Stimulated activated CD4-positive, alpha-beta T cell treated with anti-CD3 and anti-CD28 coated beads, TNF-alpha, amount 100 ng/mL, for 1 hour (primary cell): ENCODE measurements around the gene CSNK2A1.
A peak's percentile ranks its signal among the peaks of the same experiment; 100 is the strongest.
"Not testable (repeated sequence)": the region's sequence is repeated elsewhere in the genome, so short reads cannot be mapped to it uniquely, and the experiment has no call there.

Experiments
- DNase-seq, 3 donors: peaks; one replicate each; pipeline ENCODE4 v3.0.0-alpha.2; 2020; ENCODE audit warnings: low read depth in 3 of 3, low spot score in 1 of 3

The CSNK2A1 gene

DNA sequence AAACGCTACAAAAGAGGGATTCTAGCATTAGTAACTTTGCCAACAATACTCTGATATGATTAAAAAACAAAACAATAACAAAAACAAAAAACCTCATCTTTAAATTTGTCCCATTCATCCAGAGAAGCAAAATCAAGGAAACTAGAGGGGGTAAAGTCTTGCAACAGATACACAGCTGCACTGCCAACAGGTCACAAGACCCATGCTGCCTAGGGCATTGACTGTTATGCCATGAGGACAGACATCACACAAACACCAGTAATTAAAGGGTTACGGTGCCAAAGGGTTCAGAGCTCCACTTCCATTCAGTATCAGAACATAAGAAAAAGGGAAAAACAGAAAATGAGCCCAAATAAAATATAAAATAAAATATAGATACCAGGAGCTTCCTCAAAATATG, 82.9 kb downstream of the CSNK2A1 start:
- no peak for DNase-seq

GRCh38 chr20:460180-460579, 83.4 kb downstream of the CSNK2A1 start:
- DNase-seq = no peak

- no peak for DNase-seq
Observed at GRCh38 chr20:458776-459175, 84.8 kb downstream of the CSNK2A1 start.

DNA sequence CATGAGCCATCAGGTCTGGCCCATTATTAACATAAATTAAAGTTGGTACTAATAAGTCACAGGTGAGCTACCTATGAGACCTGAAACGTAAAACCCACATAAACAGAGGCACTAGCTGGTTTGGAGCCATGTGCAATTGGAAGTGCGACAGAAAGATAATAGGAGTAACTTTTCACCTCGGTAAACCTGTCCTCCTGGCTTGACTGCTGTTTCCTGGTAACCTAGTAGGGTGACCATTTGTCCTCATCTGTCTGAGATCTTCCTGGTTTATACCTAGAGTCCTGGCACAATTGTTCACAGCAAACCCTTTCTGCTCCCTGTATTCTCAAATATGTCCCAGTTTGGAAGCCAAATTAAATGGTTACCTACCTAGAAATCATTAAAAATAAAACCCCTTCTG, 88.6 kb downstream of the CSNK2A1 start:
- no peak for DNase-seq

DNA sequence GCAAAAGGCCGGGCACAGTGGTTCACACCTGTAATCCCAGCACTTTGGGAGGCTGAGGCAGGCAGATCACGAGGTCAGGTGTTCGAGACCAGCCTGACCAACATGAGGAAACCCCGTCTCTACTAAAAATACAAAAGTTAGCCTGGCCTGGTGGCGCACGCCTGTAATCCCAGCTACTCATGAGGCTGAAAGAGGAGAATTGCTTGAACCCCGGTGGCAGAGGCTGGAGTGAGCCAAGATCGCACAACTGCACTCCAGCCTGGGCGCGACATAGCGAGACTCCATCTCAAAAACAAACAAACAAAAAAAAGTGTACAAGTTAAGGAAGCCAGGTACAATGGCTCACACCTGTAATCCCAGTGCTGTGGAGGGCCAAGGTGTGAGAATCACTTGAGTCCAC, 91.6 kb downstream of the CSNK2A1 start:
- DNase-seq = not testable (repeated sequence)

DNA sequence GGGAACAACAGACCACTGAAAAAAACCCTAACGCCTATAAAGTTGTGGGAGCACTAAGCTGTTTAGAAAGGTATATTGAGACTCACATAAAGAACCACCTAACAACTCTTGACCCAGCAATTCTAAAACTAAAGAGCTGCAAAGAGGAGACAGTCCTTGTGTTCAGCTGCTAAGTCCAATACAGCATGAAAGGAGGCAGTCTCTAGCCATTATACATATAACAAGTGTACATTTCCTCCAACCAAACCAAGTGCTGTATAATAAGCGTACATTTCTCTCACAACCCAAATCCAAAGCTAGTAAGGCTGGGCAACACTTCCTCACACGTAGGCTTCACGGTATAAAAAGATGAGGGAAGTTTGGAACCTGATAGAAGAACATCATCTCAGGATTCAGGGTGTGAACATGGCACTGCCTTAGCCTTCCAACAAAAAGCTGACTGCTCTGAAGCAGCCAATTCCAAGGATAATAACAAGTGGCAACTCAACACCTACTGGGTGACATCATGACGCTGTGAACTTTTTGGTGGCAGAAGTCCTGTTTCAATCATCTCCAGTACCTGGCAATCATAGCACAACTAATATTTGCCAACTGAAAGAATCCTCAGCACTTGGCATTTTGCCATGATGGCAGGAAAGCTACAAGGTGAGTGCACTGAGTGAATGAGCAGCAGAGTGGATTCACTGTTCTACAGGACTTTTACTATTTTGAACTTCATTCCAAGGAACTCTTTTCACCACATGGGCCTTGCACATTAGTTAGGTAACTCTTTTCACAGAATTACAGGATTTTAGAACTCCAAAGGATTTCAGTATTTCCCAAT, 97.9 kb downstream of the CSNK2A1 start:
- DNase-seq = no peak

DNA sequence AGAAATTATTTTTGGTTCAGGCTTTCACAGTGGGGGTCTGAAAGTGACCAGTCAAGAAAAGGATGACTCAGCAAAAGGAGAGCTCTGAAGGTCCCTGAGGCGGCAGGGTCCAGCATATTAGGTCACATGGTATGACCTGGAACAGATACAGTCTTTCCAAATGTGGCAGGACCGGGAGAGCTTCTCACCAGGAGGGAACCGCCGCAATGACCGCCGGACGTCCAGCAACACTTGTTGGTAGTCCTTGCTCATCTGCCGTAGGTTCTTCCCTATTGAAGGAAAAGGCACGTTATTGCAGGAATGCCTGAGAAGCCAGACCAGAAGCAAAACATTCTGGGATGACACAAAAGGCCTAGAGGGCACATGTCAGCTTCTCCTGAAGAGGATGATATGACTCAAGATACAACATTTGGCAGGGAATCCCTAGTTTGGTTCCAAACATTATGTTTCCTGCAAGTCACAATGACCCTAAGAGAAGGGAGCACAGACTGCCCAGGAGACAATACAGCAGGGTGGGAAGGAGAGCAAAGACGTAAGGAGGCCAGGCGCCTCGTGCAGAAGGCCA, 98.6 kb downstream of the CSNK2A1 start:
- DNase-seq = no peak

DNA sequence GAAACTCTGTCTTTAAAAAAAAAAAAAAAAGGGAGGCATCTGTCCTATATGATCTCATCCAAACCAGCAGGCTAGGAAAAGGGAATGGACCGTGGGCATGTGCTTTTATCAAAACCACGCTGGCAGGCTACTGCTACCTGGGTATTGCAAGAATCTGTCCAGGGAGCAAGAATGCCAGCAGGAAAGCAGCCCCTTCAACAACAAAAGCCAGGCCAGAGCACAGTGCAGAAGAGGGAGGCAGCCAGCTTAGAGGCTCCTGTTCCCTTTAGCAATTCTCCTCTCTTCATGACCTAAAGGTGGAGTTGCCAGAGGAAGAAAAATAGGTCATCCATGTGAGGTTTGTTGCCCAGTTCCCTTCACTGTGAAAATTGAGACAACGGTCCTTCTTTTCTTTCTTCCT, 99.5 kb downstream of the CSNK2A1 start:
- no peak for DNase-seq

DNA sequence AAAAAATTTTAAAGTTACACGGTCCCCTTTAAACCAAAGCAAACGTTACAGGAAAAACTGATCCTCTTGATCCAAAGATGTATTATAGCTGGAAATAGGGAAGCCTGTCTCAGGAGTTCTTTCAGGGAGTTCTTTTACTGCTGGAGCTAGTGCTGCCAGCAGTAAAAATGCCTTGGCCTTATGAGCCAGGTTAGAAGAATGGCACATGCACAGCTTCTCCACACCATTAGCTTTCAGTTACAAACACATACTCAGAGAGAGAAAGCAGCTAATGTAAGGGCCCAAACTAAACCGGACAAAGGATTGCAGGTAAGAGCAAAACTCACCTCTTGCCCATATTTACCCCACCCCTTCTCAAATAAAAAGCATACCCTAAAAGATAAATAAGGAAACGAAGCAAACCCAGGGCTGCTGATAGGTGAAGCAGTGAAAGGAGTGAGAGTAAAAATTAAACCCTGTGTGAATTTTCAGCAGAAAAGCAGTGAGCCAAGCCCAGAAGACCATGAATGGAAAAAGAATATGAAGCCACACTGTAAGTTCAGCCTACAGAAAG, 100.3 kb downstream of the CSNK2A1 start:
- DNase-seq = no peak

DNA sequence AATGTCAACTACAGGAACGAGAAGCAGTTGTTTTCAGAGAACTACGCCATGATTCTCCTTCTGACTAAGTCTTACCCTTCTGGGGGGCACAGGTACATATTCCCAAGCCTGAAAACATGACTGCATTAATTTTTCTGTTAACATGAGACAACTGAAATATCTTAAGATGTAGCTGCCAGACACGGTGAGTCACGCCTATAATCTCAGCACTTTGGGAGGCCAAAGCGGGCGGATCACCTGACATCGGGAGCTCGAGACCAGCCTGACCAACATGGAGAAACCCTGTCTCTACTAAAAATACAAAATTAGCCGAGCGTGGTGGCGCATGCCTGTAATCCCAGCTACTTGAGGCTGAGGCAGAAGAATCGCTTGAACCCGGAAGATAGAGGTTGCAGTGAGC, 103.0 kb downstream of the CSNK2A1 start:
- DNase-seq = no peak

GRCh38 chr20:440148-440547, 103.4 kb downstream of the CSNK2A1 start:
- no peak for DNase-seq

GRCh38 chr20:438571-439469, 104.8 kb downstream of the CSNK2A1 start:
- DNase-seq = peak in 2 of 3 donors; percentile 24 to 33

DNA sequence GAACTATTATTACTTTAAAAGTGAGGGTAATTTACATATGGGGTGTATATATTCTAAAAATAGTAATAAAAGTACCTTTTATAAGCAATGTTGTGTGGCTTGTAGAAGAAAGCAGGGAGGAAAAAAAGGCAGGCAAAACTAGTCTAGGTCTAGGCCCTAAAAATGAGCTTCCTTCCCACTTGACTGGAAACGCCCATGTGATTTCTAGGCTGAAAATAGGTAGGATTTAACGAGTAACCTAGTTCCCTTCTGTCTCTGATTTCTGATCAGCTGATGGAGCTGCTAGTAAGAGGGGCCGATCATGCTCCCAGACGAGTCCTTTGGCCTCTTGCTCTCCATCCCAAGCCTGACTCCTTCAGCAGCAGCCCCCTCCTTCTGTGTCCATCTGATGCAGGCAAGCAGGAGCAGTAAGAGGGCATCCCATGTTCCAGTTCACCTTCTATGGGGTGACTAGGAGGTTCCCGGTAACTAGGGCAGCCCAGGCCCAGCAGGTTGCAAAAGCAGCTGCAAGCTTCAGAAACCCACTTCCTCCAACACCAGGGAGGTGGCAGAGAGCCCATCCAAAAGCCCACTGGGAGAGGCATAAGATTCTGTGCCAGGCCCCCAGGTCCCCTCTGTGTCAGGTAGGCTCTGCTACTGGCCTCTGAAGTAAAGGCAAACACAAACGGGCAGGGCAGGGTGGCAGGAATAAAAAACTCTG, 105.7 kb downstream of the CSNK2A1 start:
- no peak for DNase-seq

- DNase-seq = no peak
Observed at GRCh38 chr20:436476-436875, 107.1 kb downstream of the CSNK2A1 start.

DNA sequence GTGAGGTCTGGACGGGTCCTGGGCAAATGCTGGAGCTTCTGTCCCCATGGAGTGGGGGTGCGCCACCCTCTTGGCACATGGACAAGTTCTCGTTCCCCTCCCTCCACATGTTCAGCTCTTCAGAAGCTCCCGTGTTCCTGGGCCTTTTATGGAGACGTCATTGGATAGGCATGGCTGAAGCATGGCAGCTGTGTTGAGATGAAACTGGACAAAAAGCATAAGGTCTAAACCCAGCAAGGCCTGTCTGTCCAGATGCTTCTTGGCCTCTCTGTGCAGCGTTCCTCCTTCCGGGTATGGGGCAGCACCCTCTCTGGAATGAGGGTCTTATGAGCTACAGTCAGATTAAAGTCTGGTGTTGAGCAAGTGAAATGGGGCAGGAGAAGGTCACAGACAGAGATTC, 108.0 kb downstream of the CSNK2A1 start:
- DNase-seq = no peak

DNA sequence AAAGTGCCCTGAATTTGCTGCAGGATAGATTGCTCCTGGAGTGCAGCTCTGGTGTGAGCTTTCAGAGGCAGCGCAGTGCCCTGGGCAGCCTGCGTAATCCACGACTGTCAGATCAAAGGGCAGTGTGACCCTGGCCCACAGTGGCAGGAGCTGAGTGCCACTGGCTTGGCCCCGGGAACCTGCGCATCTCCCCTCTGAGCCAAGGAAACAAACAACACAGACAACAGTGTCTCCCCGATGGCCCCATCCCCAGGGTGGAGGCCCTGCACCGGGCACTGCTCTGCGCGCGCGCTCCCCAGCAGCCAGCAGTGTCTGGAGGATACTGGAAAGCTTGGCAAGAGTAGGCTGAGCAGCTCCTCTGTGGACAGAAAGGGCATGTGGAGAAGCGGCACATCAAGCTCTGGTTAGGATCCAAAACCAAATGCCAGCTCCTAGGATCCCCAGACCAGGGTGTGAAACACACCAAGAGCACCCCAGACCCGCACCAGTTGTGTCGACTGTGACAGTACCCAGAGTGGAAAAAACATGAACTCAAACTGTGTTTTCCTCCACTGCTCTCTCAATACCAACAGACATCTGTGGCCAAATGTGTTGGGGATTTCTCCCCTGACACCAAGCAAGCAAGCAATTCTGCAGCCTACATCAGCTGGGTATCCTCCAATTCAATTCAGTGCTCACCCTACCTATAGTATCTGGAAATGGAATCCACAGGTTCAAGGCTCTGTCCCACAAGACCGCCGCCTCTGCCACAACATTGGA, 108.8 kb downstream of the CSNK2A1 start:
- DNase-seq = no peak

DNA sequence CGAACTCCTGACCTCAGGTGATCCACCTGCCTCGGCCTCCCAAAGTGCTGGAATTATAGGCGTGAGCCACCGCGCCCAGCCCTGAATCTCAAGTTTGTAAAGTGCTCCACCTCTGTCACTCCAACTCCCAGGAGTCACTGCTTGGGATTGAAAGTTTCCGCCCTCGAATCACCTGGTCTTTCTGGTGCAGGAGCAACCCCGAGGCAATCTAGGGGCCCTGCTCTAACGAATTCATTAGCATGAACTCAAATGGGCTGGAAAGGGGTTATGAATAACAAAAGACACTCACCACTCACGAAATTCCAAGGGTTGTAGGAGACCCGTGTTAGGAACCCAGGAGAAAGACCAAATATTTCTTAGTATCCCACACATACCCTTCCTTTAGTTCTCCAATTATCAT, 109.4 kb downstream of the CSNK2A1 start:
- DNase-seq = no peak

DNA sequence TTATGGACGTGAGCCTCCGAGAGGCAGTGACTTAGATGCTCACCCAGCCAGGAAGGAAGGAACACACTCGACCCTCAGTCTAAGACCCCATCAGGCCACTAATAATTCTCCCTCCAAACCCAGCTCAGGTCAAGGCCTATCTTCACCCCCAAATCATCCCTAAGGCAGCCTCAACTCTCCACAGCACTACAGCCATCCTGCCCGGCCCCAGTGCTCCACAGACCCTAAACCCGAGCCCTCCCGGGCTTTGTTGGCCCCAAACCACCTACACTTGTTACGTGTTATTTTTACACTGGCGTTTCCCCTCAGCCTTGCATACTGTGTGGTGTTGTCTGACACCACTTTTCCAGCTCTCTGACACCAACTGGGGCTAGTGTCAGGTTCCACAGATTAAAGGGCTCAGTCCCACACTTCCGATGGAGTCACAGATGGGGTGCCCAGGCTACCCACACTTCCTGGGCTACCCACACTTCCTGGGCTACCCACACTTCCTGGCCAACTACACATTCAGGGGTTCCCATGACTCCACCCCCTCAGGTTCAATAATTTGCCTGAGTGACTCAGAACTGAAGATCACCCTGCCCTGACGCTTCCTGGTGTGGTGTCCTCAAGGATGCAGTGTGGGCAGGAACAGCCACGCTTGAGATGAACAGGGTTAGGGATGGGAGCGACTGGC, 110.2 kb downstream of the CSNK2A1 start:
- peak in 2 of 3 donors; percentile 17 to 34 for DNase-seq

- no peak for DNase-seq
Observed at GRCh38 chr20:432677-433299, 110.8 kb downstream of the CSNK2A1 start.
